MM.1S (cell line): Measurements from ENCODE around the gene FYB1.

Experiments used
- DNase-seq: peaks from one replicate; pipeline ENCODE4 v3.0.0-alpha.2; 2015
- H2AFZ ChIP-seq: fragments of 300-600 bp; sonication (generic); 2 replicates; pipeline ENCODE4 v1.6.0; 2016; ENCODE audit warnings: antibody characterized with exemption, low read length
- H3F3A ChIP-seq: fragments of 300-600 bp; sonication (generic); 2 replicates; pipeline ENCODE4 v1.6.1; 2016; ENCODE audit warnings: mild to moderate bottlenecking, antibody characterized with exemption, low read length, moderate library complexity, mixed read lengths; ENCODE audit not compliant: insufficient read depth
- H3K27ac ChIP-seq: fragments of 300-600 bp; sonication (generic); 2 replicates; pipeline ENCODE4 v1.5.1; 2016; ENCODE audit warnings: mild to moderate bottlenecking, low read length
- H3K27me3 ChIP-seq: fragments of 300-600 bp; sonication (generic); replicated peaks from 2 replicates; pipeline ENCODE4 v1.6.0; 2016; ENCODE audit warnings: low read length; ENCODE audit not compliant: insufficient read depth
- H3K36me3 ChIP-seq: fragments of 300-600 bp; sonication (generic); replicated peaks from 2 replicates; pipeline ENCODE4 v1.6.1; 2016; ENCODE audit warnings: mild to moderate bottlenecking, low read length, mixed read lengths; ENCODE audit not compliant: insufficient read depth
- H3K4me1 ChIP-seq: fragments of 300-600 bp; sonication (generic); 2 replicates; pipeline ENCODE4 v1.6.1; 2016; ENCODE audit warnings: low read length, mixed read lengths
- H3K4me2 ChIP-seq: fragments of 300-600 bp; sonication (generic); 2 replicates; pipeline ENCODE4 v1.6.0; 2016; ENCODE audit warnings: low read depth, low read length
- H3K4me3 ChIP-seq: fragments of 300-600 bp; sonication (generic); 2 replicates; pipeline ENCODE4 v1.5.1; 2016; ENCODE audit warnings: low read length, mixed read lengths
- H3K79me2 ChIP-seq: fragments of 300-600 bp; sonication (generic); 2 replicates; pipeline ENCODE4 v1.6.1; 2016; ENCODE audit warnings: mixed run types, low read length, mixed read lengths
- H3K9ac ChIP-seq: fragments of 300-600 bp; sonication (generic); 2 replicates; pipeline ENCODE4 v1.6.1; 2016; ENCODE audit warnings: low read length, mixed read lengths
- H3K9me2 ChIP-seq: fragments of 300-600 bp; sonication (generic); replicated peaks from 2 replicates; pipeline ENCODE4 v1.6.1; 2016; ENCODE audit warnings: mild to moderate bottlenecking, low read length, mixed read lengths; ENCODE audit not compliant: insufficient read depth
- H3K9me3 ChIP-seq: fragments of 300-600 bp; sonication (generic); replicated peaks from 2 replicates; pipeline ENCODE4 v1.6.1; 2016; ENCODE audit warnings: mild to moderate bottlenecking, low read length, mixed read lengths; ENCODE audit not compliant: insufficient read depth
- H4K20me1 ChIP-seq: fragments of 300-600 bp; sonication (generic); 2 replicates; pipeline ENCODE4 v1.6.1; 2016; ENCODE audit warnings: mild to moderate bottlenecking, low read length, moderate library complexity, mixed read lengths; ENCODE audit not compliant: insufficient read depth
- EZH2 ChIP-seq: fragments of 300-600 bp; sonication (generic); optimal IDR thresholded peaks from 2 replicates; pipeline ENCODE3; 2017; ENCODE audit warnings: low read depth, mild to moderate bottlenecking, antibody characterized with exemption, low read length, mixed read lengths
- EZH2phosphoT487 ChIP-seq: fragments of 300-600 bp; sonication (generic); IDR thresholded peaks from 2 replicates; pipeline ENCODE4 v1.6.1; 2018; ENCODE audit warnings: antibody characterized with exemption, low read length
- TF ChIP-seq, protein P1 (sequence below): fragments of 300-600 bp; sonication (generic); IDR thresholded peaks from 2 replicates; pipeline ENCODE4 v1.5.1; 2016; ENCODE audit warnings: antibody characterized with exemption, low read length, mixed read lengths

Gene FYB1

DNA sequence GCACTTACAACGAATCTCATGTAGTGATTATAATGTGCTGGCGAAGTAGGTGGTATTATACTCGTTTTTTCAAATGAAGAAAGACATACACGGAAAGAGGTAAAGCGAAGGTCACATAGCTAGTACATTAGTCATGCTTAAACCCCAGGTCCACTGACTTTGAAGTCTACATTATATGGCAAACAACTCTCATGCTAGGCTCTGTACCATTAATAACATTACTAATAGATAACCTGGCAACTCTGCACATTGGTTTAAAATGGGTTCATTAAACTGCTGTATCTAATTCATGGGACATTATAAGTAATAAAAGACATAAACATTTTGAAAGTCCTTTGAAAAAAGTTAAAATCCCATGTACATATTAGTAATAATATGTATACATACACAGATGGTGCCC is 21.2 kb downstream of the FYB1 start:
- H3K9me2 ChIP-seq = no peaks in the 10 kb centered on the region
- H3K4me2 ChIP-seq = no peak overlapping the region
- no peak overlapping the region for H2AFZ ChIP-seq
- no peak overlapping the region for H3K4me3 ChIP-seq
- no peaks in the 10 kb centered on the region for H3F3A ChIP-seq
- no peaks in the 10 kb centered on the region for H3K27me3 ChIP-seq
- no peaks in the 10 kb centered on the region for H3K36me3 ChIP-seq
- H3K4me1 ChIP-seq = 0 out of 2 replicates have a peak, but pooled peaks cover under 1% of the 10 kb centered on the region
- no peak overlapping the region for H3K9ac ChIP-seq
- no peak overlapping the region for H3K27ac ChIP-seq
- no peak for DNase-seq
- H3K79me2 ChIP-seq = no peaks in the 10 kb centered on the region
- H3K9me3 ChIP-seq = no peaks in the 10 kb centered on the region
- TF ChIP-seq, protein P1, sequence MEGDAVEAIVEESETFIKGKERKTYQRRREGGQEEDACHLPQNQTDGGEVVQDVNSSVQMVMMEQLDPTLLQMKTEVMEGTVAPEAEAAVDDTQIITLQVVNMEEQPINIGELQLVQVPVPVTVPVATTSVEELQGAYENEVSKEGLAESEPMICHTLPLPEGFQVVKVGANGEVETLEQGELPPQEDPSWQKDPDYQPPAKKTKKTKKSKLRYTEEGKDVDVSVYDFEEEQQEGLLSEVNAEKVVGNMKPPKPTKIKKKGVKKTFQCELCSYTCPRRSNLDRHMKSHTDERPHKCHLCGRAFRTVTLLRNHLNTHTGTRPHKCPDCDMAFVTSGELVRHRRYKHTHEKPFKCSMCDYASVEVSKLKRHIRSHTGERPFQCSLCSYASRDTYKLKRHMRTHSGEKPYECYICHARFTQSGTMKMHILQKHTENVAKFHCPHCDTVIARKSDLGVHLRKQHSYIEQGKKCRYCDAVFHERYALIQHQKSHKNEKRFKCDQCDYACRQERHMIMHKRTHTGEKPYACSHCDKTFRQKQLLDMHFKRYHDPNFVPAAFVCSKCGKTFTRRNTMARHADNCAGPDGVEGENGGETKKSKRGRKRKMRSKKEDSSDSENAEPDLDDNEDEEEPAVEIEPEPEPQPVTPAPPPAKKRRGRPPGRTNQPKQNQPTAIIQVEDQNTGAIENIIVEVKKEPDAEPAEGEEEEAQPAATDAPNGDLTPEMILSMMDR = no peak
- TF ChIP-seq EZH2 = no peak
- no peak for TF ChIP-seq EZH2phosphoT487
- no peaks in the 10 kb centered on the region for H4K20me1 ChIP-seq

GRCh38 chr5:39197556-39197955 is 21.8 kb downstream of the FYB1 start:
- Histone ChIP-seq H3K9ac (no peak overlapping the region), H2AFZ (no peak overlapping the region), H3K9me2 (no peaks in the 10 kb centered on the region), H3K4me1 (no peaks in the 10 kb centered on the region), H3K27me3 (no peaks in the 10 kb centered on the region), H3K9me3 (no peaks in the 10 kb centered on the region), H3K27ac (no peak overlapping the region), H3K4me3 (no peak overlapping the region), H3K4me2 (no peak overlapping the region), H3K36me3 (no peaks in the 10 kb centered on the region), H3F3A (no peaks in the 10 kb centered on the region), H3K79me2 (no peaks in the 10 kb centered on the region), H4K20me1 (no peaks in the 10 kb centered on the region)
- no peak for TF ChIP-seq EZH2phosphoT487
- no peak for DNase-seq

DNA sequence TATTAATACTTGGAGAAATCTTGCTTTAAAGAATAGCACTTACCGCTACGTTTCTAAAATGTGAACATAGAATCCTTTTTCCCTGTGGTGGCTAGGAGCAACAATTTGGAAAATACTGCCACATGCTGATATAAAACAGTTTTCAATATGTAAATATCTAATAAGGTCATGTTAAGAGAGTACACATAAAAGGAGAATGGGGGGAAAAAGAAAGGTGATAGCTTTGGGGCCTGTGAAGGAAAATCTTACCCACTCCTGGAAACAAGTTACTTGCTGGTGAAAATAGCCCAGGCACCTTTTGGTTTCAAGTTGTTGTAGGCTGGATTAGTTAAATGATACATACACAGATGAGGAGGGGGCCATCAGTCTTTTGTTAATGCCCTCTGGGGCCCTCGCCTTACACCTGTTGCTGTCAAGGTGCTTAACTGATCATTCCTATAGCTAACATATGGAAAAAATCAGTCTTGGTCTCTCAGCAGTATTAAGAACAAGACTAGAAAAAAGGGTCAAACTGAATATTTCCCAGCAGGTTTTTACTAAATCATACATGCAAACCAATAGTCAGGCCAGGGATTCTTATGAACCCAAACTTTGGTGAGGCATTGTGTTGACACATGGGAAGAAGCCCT is 24.1 kb downstream of the FYB1 start:
- no peak overlapping the region for H3K27ac ChIP-seq
- H3F3A ChIP-seq = peaks cover 15% of the 10 kb centered on the region
- H3K9me2 ChIP-seq = no peaks in the 10 kb centered on the region
- H4K20me1 ChIP-seq = no peaks in the 10 kb centered on the region
- no peak overlapping the region for H2AFZ ChIP-seq
- no peaks in the 10 kb centered on the region for H3K9me3 ChIP-seq
- DNase-seq = no peak
- H3K79me2 ChIP-seq = no peaks in the 10 kb centered on the region
- H3K27me3 ChIP-seq = no peaks in the 10 kb centered on the region
- H3K36me3 ChIP-seq = no peaks in the 10 kb centered on the region
- H3K4me1 ChIP-seq = peaks cover 12% of the 10 kb centered on the region
- no peak overlapping the region for H3K4me2 ChIP-seq
- H3K4me3 ChIP-seq = no peak overlapping the region
- H3K9ac ChIP-seq = no peak overlapping the region
- TF ChIP-seq EZH2 (no peak), EZH2phosphoT487 (no peak)
- TF ChIP-seq, protein P1 = no peak

GRCh38 chr5:39194466-39195136 is 24.8 kb downstream of the FYB1 start:
- Histone ChIP-seq H3K9me3 (no peaks in the 10 kb centered on the region), H3K9me2 (no peaks in the 10 kb centered on the region), H4K20me1 (no peaks in the 10 kb centered on the region), H3K27me3 (no peaks in the 10 kb centered on the region), H3K27ac (no peak overlapping the region), H3K4me3 (no peak overlapping the region), H3F3A (peaks cover 19% of the 10 kb centered on the region), H3K36me3 (no peaks in the 10 kb centered on the region), H3K4me1 (peaks cover 19% of the 10 kb centered on the region), H3K4me2 (no peak overlapping the region), H3K79me2 (no peaks in the 10 kb centered on the region), H2AFZ (no peak overlapping the region), H3K9ac (no peak overlapping the region)
- no peak for DNase-seq
- TF ChIP-seq, protein P1 = no peak
- TF ChIP-seq EZH2 (no peak), EZH2phosphoT487 (no peak)
